Right lobe of liver (tissue), 4 donors: ENCODE measurements around the gene TAS2R41.

Source experiments
- CTCF ChIP-seq, 4 donors: fragments of 200-600 bp in 3 of 4; fragments of 450-650 bp in 1 of 4; IDR thresholded peaks; one replicate each; pipeline versions ENCODE4 v1.5.1 to v1.8.0; 2016 to 2022; ENCODE audit warnings: antibody characterized with exemption in 4 of 4, mild to moderate bottlenecking in 2 of 4
- POLR2A ChIP-seq: fragments of 450-650 bp; IDR thresholded peaks from one replicate; pipeline ENCODE4 v1.6.1; 2017; ENCODE audit warnings: antibody characterized with exemption, mild to moderate bottlenecking
- donor health status: DM: no; HTN: no; CAD: no.
- donor health status: DM: no; HTN: no; CAD: no.
- donor health status: DM: no; HTN: yes; CAD: no.

- TF ChIP-seq CTCF (IDR thresholded peaks at IDR 0.05) = no peak
- no peak for TF ChIP-seq POLR2A
These were observed 37.8 kb upstream of the TAS2R41 start for GRCh38 chr7:143439866-143440265.
